Gastroesophageal sphincter (tissue), 4 donors: ENCODE results near the gene BRIP1. TPM values are rescaled to one million over a fixed set of nuclear protein-coding genes. Genes with fewer than 3 reads are reported as not detected.
"Not testable (repeated sequence)": the region's sequence is repeated elsewhere in the genome, so short reads cannot be mapped to it uniquely, and the experiment has no call there.

Experiments used
- ATAC-seq: fragments of 150-250 bp; one replicate; pipeline ENCODE4 v1.9.1; 2016; ENCODE audit warnings: mild to moderate bottlenecking, moderate library complexity
- H3K27ac ChIP-seq, 4 donors: fragments of 200-600 bp; sonication (generic) in 3 of 4; 1 replicate in 3 of 4; 2 replicates in 1 of 4; pipeline ENCODE4 v1.5.1; 2016 to 2019
- H3K27me3 ChIP-seq: fragments of 200-600 bp; sonication (generic); one replicate; pipeline ENCODE4 v1.5.1; 2019
- H3K36me3 ChIP-seq, 2 donors: fragments of 200-600 bp; sonication (generic); one replicate each; pipeline ENCODE4 v1.5.1; 2019; ENCODE audit warnings: control low read depth in 1 of 2
- H3K4me1 ChIP-seq, 3 donors: fragments of 200-600 bp; sonication (generic); 1 replicate in 2 of 3; 2 replicates in 1 of 3; pipeline ENCODE4 v1.5.1; 2016 to 2019; ENCODE audit warnings: control low read depth in 2 of 3
- H3K4me3 ChIP-seq, 2 donors: fragments of 200-600 bp; sonication (generic); one replicate each; pipeline ENCODE4 v1.5.1; 2019; ENCODE audit warnings: mild to moderate bottlenecking in 1 of 2, moderate library complexity in 1 of 2
- H3K9me3 ChIP-seq, 3 donors: fragments of 200-600 bp; sonication (generic); one replicate each; pipeline ENCODE4 v1.5.1; 2017 to 2019; ENCODE audit warnings: control low read depth in 2 of 3
- EP300 ChIP-seq: sonication (generic); formaldehyde crosslinking; IDR thresholded peaks from one replicate; pipeline ENCODE4 v1.6.1; 2017; ENCODE audit warnings: antibody characterized with exemption, mild to moderate bottlenecking
- POLR2A ChIP-seq, 2 donors: fragments of 450-650 bp; IDR thresholded peaks; one replicate each; pipeline ENCODE4 v1.6.1; 2017; ENCODE audit warnings: antibody characterized with exemption in 2 of 2, mild to moderate bottlenecking in 2 of 2, moderate library complexity in 1 of 2
- POLR2AphosphoS5 ChIP-seq: sonication (generic); formaldehyde crosslinking; IDR thresholded peaks from one replicate; pipeline ENCODE4 v1.6.1; 2017; ENCODE audit warnings: antibody characterized with exemption
- WGBS, 2 donors: methylation state at CpG; one replicate each; pipeline ENCODE4 v1.1.5; 2018; ENCODE audit warnings: low coverage in 1 of 2; 5-methylcytosine and 5-hydroxymethylcytosine counted together
- total RNA-seq, 4 donors: library from RNA; depleted of rRNA; stranded (reverse); fragments of >200 nt; gene quantifications; one replicate each; pipeline ENCODE4 v1.1.0, GENCODE V29; 2016
- TF ChIP-seq, protein P1 (sequence below), 4 experiments: fragments of 200-600 bp in 2 of 4; fragments of 450-650 bp in 2 of 4; sonication (generic) in 1 of 4; IDR thresholded peaks; one replicate each; pipeline ENCODE4 v1.5.1; 2017 to 2019; ENCODE audit warnings: antibody characterized with exemption in 4 of 4, mild to moderate bottlenecking in 2 of 4, moderate library complexity in 2 of 4

BRIP1 gene
- total RNA-seq, 4 donors from 2014 or later: 0.15 to 1.1 (median 0.29) TPM

- no peak overlapping the region for H3K27ac ChIP-seq
- H3K4me1 ChIP-seq: no peaks in the 10 kb centered on the region
- TF ChIP-seq POLR2AphosphoS5: no peak
- TF ChIP-seq, protein P1, sequence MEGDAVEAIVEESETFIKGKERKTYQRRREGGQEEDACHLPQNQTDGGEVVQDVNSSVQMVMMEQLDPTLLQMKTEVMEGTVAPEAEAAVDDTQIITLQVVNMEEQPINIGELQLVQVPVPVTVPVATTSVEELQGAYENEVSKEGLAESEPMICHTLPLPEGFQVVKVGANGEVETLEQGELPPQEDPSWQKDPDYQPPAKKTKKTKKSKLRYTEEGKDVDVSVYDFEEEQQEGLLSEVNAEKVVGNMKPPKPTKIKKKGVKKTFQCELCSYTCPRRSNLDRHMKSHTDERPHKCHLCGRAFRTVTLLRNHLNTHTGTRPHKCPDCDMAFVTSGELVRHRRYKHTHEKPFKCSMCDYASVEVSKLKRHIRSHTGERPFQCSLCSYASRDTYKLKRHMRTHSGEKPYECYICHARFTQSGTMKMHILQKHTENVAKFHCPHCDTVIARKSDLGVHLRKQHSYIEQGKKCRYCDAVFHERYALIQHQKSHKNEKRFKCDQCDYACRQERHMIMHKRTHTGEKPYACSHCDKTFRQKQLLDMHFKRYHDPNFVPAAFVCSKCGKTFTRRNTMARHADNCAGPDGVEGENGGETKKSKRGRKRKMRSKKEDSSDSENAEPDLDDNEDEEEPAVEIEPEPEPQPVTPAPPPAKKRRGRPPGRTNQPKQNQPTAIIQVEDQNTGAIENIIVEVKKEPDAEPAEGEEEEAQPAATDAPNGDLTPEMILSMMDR (IDR thresholded peaks at IDR 0.05): no peak
- no peak for TF ChIP-seq POLR2A (IDR thresholded peaks at IDR 0.05)
- TF ChIP-seq EP300: no peak
- H3K36me3 ChIP-seq: no peaks in the 10 kb centered on the region
- WGBS, 2 donors: 94 to 98% methylated on average over 8 to 10 of the region's 10 CpGs
- H3K9me3 ChIP-seq: no peaks in the 10 kb centered on the region
- H3K4me3 ChIP-seq: no peak overlapping the region
- no peak for ATAC-seq
- H3K27me3 ChIP-seq: no peaks in the 10 kb centered on the region
Measured at GRCh38 chr17:61680921-61681320, 182.4 kb downstream of the BRIP1 start.

DNA sequence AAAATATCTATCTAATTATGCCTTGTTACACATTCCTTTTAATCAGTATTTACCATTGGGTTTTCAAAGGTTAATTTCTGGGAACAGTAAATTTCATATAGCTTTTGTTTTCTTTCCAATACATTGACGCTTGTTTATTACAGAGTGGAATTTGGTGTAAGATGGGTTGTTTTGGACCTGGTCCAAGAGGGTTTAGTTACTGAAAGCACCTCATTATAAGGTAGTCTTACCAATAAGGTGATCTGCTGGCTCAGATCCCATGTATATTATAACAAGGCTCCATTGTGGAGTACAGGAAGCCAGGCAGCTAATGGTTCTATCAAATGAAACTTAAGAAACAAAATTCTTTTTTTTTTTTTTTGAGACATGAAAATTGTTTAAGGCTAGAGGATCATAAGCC, 185.0 kb downstream of the BRIP1 start:
- 65 to 100% methylated on average over 1 of the region's 1 CpG for WGBS, 2 donors
- Histone ChIP-seq H3K4me1 (no peaks in the 10 kb centered on the region), H3K36me3 (no peaks in the 10 kb centered on the region), H3K27me3 (no peaks in the 10 kb centered on the region), H3K4me3 (no peak overlapping the region), H3K9me3 (no peaks in the 10 kb centered on the region), H3K27ac (no peak overlapping the region)
- TF ChIP-seq, protein P1 (IDR thresholded peaks at IDR 0.05): no peak
- no peak for TF ChIP-seq POLR2AphosphoS5
- TF ChIP-seq POLR2A (IDR thresholded peaks at IDR 0.05): no peak
- no peak for TF ChIP-seq EP300
- no peak for ATAC-seq

GRCh38 chr17:61677150-61677811, 186.0 kb downstream of the BRIP1 start:
- H3K27ac ChIP-seq, H3K4me1 ChIP-seq, H3K36me3 ChIP-seq, ATAC-seq, H3K27me3 ChIP-seq, H3K4me3 ChIP-seq, H3K9me3 ChIP-seq: not testable (repeated sequence)
- 82 to 94% methylated on average over 6 to 7 of the region's 7 CpGs for WGBS, 2 donors

DNA sequence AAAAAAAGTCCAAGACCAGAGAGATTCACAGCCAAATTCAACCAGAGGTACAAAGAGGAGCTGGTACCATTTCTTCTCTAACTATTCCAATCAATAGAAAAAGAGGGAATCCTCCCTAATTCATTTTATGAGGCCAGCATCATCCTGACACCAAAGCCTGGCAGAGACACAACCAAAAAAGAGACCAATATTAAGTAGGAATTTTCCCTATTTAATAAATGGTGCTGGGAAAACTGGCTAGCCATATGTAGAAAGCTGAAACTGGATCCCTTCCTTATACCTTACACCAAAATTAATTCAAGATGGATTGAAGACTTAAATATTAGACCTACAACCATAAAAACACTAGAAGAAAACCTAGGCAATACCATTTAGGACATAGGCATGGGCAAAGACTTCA, 186.8 kb downstream of the BRIP1 start:
- H3K4me1 ChIP-seq, ATAC-seq, H3K27ac ChIP-seq, H3K36me3 ChIP-seq, H3K27me3 ChIP-seq, H3K9me3 ChIP-seq, H3K4me3 ChIP-seq: not testable (repeated sequence)

- H3K27me3 ChIP-seq, H3K36me3 ChIP-seq, H3K4me3 ChIP-seq, H3K4me1 ChIP-seq, ATAC-seq, H3K9me3 ChIP-seq, H3K27ac ChIP-seq: not testable (repeated sequence)
- 87 to 94% methylated on average over 2 of the region's 2 CpGs for WGBS, 2 donors
Measured at GRCh38 chr17:61674609-61675008, 188.7 kb downstream of the BRIP1 start.

DNA sequence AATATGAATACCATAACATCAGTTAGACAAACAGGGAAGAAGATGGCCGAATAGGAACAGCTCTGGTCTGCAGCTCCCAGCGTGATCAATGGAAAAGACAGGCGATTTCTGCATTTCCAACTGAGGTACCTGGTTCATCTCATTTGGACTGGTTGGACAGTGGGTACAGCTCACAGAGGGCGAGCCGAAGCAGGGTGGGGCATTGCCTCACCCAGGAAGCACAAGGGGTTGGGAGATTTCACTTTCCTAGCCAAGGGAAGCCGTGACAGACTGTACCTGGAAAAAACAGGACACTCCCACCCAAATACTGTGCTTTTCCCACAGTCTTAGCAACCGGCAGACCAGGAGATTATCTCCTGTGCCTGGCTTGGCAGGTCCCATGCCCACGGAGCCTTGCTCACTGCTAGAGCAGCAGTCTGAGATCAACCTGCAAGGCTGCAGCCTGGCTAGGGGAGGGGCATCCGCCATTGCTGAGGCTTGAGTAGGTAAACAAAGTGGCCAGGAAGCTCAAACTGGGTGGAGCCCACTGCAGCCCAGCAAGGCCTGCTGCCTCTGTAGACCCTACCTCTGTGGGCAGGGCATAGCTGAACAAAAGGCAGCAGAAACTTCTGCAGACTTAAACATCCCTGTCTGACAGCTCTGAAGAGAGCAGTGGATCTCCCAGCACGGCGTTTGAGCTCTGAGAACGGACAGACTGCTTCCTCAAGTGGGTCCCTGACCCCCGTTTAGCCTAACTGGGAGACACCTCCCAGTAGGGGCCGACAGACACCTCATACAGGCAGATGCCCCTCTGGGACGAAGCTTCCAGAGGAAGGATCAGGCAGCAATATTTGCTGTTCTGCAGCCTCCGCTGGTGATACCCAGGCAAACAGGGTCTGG, 190.1 kb downstream of the BRIP1 start:
- H3K4me1 ChIP-seq, ATAC-seq, H3K9me3 ChIP-seq, H3K27ac ChIP-seq, H3K27me3 ChIP-seq, H3K36me3 ChIP-seq, H3K4me3 ChIP-seq: not testable (repeated sequence)
- WGBS, 2 donors: 63 to 91% methylated on average over 3 to 7 of the region's 16 CpGs

DNA sequence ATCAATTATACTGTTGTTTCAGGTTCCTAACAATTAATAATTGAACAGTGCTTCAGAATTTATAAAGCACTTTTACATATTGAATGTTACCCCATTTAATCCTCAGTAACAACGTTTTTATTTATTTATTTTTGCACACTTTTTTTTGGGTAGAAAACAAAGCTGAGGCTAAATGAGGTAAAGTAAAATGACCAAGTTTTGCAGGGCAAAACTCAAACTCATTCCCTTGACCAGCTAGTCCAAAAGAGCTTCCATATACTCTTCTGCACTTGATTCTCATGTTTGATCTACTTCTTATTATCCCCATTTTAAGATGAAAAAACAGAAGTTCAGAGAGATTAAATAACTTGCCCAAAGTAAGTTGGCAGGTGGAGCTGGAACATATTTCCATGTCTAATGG, 191.2 kb downstream of the BRIP1 start:
- no peaks in the 10 kb centered on the region for H3K36me3 ChIP-seq
- no peak overlapping the region for H3K27ac ChIP-seq
- H3K27me3 ChIP-seq: no peaks in the 10 kb centered on the region
- ATAC-seq: no peak
- no peaks in the 10 kb centered on the region for H3K9me3 ChIP-seq
- 46 to 68% methylated on average over 1 of the region's 1 CpG for WGBS, 2 donors
- H3K4me3 ChIP-seq: no peak overlapping the region
- no peaks in the 10 kb centered on the region for H3K4me1 ChIP-seq
- TF ChIP-seq POLR2A (IDR thresholded peaks at IDR 0.05): no peak
